HepG2 (cell line): ENCODE measurements around the gene CD34. TPM values are rescaled to one million over a fixed set of nuclear protein-coding genes. Genes with fewer than 3 reads are reported as not detected.

Experiments
- HOXA3 ChIP-seq: sonication (generic); formaldehyde crosslinking; IDR thresholded peaks from 2 replicates; pipeline ENCODE4 v1.5.0; 2020; ENCODE audit warnings: missing genetic modification reagents
- MZF1 ChIP-seq: sonication (generic); formaldehyde crosslinking; IDR thresholded peaks from 2 replicates; pipeline ENCODE4 v1.8.1; 2023; ENCODE audit warnings: mild to moderate bottlenecking, missing genetic modification reagents, borderline replicate concordance
- NCOA5 ChIP-seq: sonication (generic); formaldehyde crosslinking; IDR thresholded peaks from 2 replicates; pipeline ENCODE4 v1.4.0; 2020; ENCODE audit warnings: missing genetic modification reagents
- NR2C2 ChIP-seq: sonication (generic); formaldehyde crosslinking; IDR thresholded peaks from 2 replicates; pipeline ENCODE4 v1.4.0; 2020; ENCODE audit warnings: missing genetic modification reagents, mild to moderate bottlenecking, moderate library complexity, borderline replicate concordance
- ZKSCAN5 ChIP-seq: sonication (generic); formaldehyde crosslinking; IDR thresholded peaks from 2 replicates; pipeline ENCODE4 v1.5.1; 2020; ENCODE audit warnings: mild to moderate bottlenecking, missing genetic modification reagents
- polyA plus RNA-seq, 8 experiments: library from polyadenylated mRNA; depleted of rRNA in 3 of 8; stranded (reverse) in 7 of 8; unstranded in 1 of 8; fragments of >200 nt; fragmentation: Illumina TruSeq in 4 of 8; extraction: Trizol in 4 of 8; gene quantifications; 2 replicates each; pipeline versions ENCODE4 v1.2.1 to v1.2.3, GENCODE V29; 2011 to 2016; ENCODE audit warnings: low read depth in 4 of 8, missing spikeins in 1 of 8, mixed read lengths in 1 of 8; ENCODE audit not compliant: insufficient read depth in 1 of 8
- total RNA-seq, 5 experiments: library from RNA; depleted of rRNA; stranded (reverse); fragments of >200 nt; fragmentation: Illumina TruSeq; extraction: Trizol; gene quantifications; 2 replicates each; pipeline ENCODE4 v1.2.3, GENCODE V29; 2016; ENCODE audit warnings: low read depth in 1 of 5
- TF ChIP-seq, protein P1 (sequence below): sonication (generic); formaldehyde crosslinking; IDR thresholded peaks from 2 replicates; pipeline ENCODE4 v1.4.0; 2020; ENCODE audit warnings: missing genetic modification reagents
- TF ChIP-seq, protein P2 (sequence below): fragments of 450-650 bp; IDR thresholded peaks from 2 replicates; pipeline ENCODE4 v1.6.1; 2017
- TF ChIP-seq, protein P3 (sequence below): sonication (generic); formaldehyde crosslinking; IDR thresholded peaks from 2 replicates; pipeline ENCODE4 v1.4.0; 2020; ENCODE audit warnings: missing genetic modification reagents, mild to moderate bottlenecking, borderline replicate concordance

Gene CD34
- total and polyA plus RNA-seq, 2 of the 13 experiments (the other 11 are each of a cell fraction or from before 2014, with no cell fraction given), result not detected

DNA sequence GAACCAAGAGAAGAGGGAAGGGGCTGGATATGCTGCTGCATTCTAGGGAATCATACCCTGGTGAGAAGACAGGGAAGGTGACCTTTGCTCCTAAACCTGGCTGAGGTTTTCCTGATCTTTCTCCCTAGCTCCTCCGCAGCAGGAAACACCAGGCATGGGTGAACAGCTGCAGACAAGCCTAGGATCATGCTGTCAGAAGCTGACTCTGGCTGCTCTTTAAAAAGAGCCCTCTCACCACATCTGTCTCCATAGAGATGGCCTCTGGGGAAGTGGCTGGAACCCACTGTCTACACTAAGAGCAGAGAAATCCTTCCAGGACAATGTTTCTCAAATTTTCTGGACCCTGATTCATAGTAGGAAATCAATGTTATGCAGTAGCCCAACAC lies 57.6 kb downstream of the CD34 start (continued):
- TF ChIP-seq MZF1 (CRISPR knock-in tag), result no peak
- TF ChIP-seq, protein P1, sequence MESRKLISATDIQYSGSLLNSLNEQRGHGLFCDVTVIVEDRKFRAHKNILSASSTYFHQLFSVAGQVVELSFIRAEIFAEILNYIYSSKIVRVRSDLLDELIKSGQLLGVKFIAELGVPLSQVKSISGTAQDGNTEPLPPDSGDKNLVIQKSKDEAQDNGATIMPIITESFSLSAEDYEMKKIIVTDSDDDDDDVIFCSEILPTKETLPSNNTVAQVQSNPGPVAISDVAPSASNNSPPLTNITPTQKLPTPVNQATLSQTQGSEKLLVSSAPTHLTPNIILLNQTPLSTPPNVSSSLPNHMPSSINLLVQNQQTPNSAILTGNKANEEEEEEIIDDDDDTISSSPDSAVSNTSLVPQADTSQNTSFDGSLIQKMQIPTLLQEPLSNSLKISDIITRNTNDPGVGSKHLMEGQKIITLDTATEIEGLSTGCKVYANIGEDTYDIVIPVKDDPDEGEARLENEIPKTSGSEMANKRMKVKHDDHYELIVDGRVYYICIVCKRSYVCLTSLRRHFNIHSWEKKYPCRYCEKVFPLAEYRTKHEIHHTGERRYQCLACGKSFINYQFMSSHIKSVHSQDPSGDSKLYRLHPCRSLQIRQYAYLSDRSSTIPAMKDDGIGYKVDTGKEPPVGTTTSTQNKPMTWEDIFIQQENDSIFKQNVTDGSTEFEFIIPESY, result no peak
- TF ChIP-seq NR2C2 (CRISPR knock-in tag), result no peak
- TF ChIP-seq NCOA5 (CRISPR knock-in tag), result no peak
- TF ChIP-seq, protein P2, sequence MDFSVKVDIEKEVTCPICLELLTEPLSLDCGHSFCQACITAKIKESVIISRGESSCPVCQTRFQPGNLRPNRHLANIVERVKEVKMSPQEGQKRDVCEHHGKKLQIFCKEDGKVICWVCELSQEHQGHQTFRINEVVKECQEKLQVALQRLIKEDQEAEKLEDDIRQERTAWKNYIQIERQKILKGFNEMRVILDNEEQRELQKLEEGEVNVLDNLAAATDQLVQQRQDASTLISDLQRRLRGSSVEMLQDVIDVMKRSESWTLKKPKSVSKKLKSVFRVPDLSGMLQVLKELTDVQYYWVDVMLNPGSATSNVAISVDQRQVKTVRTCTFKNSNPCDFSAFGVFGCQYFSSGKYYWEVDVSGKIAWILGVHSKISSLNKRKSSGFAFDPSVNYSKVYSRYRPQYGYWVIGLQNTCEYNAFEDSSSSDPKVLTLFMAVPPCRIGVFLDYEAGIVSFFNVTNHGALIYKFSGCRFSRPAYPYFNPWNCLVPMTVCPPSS, result no peak
- TF ChIP-seq HOXA3 (CRISPR knock-in tag), result no peak
- TF ChIP-seq, protein P3, sequence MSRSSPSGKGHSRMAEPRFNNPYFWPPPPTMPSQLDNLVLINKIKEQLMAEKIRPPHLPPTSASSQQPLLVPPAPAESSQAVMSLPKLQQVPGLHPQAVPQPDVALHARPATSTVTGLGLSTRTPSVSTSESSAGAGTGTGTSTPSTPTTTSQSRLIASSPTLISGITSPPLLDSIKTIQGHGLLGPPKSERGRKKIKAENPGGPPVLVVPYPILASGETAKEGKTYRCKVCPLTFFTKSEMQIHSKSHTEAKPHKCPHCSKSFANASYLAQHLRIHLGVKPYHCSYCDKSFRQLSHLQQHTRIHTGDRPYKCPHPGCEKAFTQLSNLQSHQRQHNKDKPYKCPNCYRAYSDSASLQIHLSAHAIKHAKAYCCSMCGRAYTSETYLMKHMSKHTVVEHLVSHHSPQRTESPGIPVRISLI (CRISPR knock-in tag), result no peak
- no peak for TF ChIP-seq ZKSCAN5 (CRISPR knock-in tag)
